Tibial nerve (tissue), 3 donors: ENCODE measurements around the gene CMPK2.

Source experiments
- CTCF ChIP-seq, 5 experiments: fragments of 200-600 bp in 3 of 5; fragments of 450-650 bp in 2 of 5; sonication (generic) in 3 of 5; IDR thresholded peaks; one replicate each; pipeline ENCODE4 v1.5.1; 2016 to 2019; ENCODE audit warnings: antibody characterized with exemption in 5 of 5, mild to moderate bottlenecking in 3 of 5, moderate library complexity in 2 of 5
- POLR2A ChIP-seq, 2 donors: fragments of 450-650 bp; IDR thresholded peaks; one replicate each; pipeline ENCODE4 v1.6.1; 2017; ENCODE audit warnings: antibody characterized with exemption in 2 of 2, mild to moderate bottlenecking in 2 of 2, moderate library complexity in 2 of 2

- TF ChIP-seq CTCF (IDR thresholded peaks at IDR 0.05): no peak
- no peak for TF ChIP-seq POLR2A (IDR thresholded peaks at IDR 0.05)
Measured at GRCh38 chr2:6856548-6856920, 9.2 kb downstream of the CMPK2 start.
